LHCN-M2 (cell line): ENCODE results near the gene KCNQ2. TPM values are rescaled to one million over a fixed set of nuclear protein-coding genes. Genes with fewer than 3 reads are reported as not detected.
A peak's percentile ranks its signal among the peaks of the same experiment; 100 is the strongest.

Source experiments
- DNase-seq: peaks from one replicate; pipeline ENCODE4 v3.0.0-alpha.2; 2012; ENCODE audit warnings: low read depth
- total RNA-seq: library from RNA; depleted of rRNA; stranded (reverse); fragments of >200 nt; gene quantifications from 2 replicates; pipeline ENCODE4 v1.2.3, GENCODE V29; 2014

KCNQ2 gene
- total RNA-seq, 1 experiment from 2014 or later, result not detected

DNA sequence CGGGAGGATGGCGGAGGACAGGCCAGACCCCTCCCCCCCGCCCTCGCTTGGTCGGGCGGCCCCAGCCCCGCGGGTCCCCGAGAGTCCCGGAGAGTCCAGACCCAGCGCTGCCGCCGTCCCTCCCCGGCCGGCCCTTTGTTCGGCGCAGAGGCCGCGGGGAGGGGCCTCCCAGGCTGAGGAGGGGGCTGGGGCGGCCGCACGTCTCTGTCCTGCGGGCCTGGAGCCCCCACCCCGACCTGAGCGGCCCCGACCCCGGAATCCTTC lies 806 bp downstream of the KCNQ2 start:
- DNase-seq, result no peak

DNA sequence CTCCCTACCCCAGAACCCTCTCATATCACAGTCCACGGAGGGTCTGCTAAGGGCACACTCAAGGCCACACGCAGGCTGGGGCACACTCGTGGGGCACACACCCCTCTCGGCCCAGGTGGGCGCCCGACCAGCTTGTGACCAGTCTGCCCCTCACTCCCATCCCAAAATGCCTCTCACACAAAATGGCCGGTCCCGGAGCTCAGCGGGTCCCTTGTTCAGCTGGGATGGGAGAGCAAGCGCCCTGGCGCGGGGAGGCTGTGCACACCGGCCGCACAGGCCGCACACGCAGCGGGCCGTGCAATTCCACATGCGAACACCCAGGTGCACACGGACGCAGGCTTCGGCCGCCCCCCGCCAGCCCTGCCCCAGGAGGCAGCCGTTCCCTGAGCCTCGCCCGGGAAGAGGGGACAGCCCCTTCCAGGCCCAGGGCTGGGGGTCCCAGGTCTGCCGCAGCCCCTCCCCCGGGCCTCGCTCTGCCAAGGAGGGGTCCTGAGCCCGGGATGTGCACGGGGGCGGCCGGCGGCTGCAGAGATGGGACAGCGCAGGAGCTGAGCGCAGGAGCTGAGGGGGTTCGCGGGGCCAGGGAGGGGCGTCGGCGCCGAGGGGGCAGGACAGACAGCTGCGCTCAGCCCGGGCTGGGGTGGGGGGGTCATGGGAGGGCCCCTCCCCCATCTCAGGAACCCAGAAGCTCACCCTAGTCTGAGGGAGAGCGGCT lies 1.3 kb downstream of the KCNQ2 start:
- no peak for DNase-seq

DNA sequence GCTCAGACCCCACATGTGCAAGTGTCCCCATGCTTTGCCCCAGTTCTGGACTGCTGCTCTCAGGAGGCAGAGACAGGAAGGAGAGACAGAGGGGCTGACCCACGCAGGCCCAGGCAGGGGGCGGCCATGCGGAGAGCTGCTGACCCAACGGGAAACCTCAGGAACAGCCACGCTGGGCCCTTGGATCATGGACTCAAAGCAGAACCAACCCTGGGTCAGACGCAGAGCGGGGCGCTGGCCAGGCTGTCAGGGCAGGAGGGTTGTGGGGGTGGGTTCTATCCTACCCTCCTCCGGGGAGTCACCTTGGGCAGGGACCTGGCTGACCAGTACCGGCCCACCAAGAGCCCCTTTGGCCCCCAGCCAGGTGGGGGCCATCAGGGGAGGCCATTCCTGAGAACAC lies 2.0 kb downstream of the KCNQ2 start:
- DNase-seq, result no peak

- DNase-seq, result no peak
Measured at GRCh38 chr20:63469713-63470101, 2.7 kb downstream of the KCNQ2 start.

GRCh38 chr20:63469019-63469712 lies 3.3 kb downstream of the KCNQ2 start:
- no peak for DNase-seq

- DNase-seq, result no peak
Measured at GRCh38 chr20:63468421-63468820, 4.0 kb downstream of the KCNQ2 start.

GRCh38 chr20:63467294-63468083 lies 5.0 kb downstream of the KCNQ2 start:
- no peak for DNase-seq

GRCh38 chr20:63466861-63467260 lies 5.6 kb downstream of the KCNQ2 start:
- no peak for DNase-seq

GRCh38 chr20:63466250-63466825 lies 6.1 kb downstream of the KCNQ2 start:
- DNase-seq, result no peak

DNA sequence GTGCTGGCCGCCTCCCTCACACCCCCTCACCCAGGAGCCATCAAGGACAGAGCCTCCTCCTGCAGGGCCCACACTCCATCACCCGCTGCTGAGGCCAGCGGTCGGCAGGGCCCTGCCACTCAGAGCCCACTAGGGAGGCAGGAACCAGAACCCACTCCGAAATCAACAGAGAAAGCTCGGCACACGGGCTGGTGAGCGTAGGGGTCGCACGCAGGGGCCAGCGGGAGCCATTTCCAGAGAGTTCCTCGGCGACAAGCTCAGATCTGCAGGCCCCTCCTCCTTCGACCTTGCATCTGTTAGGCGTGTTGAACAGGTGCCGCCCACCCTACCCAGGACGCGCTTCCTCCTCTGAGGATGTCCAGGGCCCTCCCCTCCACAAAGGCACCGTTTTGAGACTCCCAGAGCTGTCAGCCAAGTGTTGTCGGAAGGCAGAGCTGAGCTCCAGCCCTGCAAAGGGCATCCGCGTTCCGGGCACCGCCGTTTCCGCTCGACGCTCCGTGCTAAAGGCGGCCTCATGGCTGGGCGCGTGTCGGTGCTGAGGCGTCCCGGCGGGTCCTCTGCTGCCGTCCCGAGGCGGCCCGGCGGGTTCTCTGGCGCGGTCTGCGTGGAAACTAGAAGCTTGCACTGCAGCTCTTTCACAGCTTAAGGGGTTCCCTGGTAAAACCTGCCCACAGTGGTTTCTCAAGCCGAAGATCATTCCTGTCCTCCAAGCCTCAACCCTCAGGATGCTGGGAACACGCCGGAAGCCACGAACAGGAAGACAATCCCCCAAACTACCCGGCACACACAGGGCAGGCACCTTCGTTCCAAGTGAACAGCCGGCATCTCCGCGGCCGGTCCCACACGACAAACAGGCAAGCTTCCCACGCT lies 6.8 kb downstream of the KCNQ2 start:
- DNase-seq, result no peak

GRCh38 chr20:63464289-63464635 lies 8.2 kb downstream of the KCNQ2 start:
- DNase-seq, result no peak

GRCh38 chr20:63463400-63464288 lies 8.8 kb downstream of the KCNQ2 start:
- no peak for DNase-seq

DNA sequence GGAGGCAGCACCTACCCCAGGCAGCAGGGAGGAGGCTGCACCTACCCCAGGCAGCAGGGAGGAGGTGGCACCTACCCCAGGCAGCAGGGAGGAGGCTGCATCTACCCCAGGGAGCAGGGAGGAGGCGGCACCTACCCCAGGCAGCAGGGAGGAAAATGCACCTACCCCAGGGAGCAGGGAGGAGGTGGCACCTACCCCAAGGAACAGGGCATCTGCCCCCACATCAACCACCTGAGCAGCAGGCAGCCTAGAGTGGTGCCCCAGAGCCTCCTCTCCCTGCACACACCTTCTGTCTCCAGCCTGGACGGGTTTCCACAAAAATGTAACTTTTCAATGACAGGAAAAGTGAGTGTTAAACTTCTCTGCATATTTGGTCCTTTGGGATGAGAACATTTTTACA lies 10.2 kb downstream of the KCNQ2 start:
- DNase-seq, result no peak

DNA sequence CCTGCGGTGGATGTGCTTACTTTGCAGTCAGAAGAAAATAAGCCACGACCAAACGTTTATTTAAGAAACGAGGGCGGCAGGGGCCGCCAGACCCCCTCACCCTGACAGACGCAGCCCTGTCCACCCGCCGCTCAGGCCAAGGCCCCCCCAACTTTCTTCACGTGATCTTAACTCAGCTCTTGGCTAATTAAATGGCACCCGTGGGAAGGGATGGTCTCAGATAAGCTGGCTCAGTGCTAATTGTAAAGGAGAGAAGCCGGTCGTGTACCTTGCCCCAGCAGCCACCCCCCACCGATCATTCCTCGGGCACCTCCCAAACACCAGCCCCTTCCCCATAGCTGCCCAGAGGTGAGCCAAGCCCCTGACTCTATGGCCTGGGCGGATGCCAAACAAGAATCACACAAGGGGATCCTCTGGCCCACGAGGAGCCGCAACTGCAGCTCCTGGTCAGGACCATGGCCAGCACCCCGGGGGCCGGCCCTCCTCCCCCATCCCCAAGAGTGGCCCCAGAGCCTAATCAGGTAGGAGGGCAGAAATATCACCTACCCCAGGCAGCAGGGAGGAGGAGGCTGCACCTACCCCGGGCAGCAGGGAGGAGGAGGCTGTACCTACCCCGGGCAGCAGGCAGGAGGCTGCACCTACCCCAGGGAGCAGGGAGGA lies 11.2 kb downstream of the KCNQ2 start:
- DNase-seq, result no peak

- DNase-seq, result no peak
Measured at GRCh38 chr20:63459070-63459380, 13.4 kb downstream of the KCNQ2 start.

- no peak for DNase-seq
Measured at GRCh38 chr20:63458170-63459069, 14.0 kb downstream of the KCNQ2 start.

- DNase-seq, result peak; percentile 79
Measured at GRCh38 chr20:63457737-63458136, 14.7 kb downstream of the KCNQ2 start.

GRCh38 chr20:63456429-63457284 lies 15.8 kb downstream of the KCNQ2 start:
- DNase-seq, result no peak
